NCI-H1048 (cell line): ENCODE data around the gene PDP2.

Experiments used
- DNase-seq: peaks from one replicate; lab custom pipeline; 2025; lab: John Stamatoyannopoulos, UW

The PDP2 gene, protein sequence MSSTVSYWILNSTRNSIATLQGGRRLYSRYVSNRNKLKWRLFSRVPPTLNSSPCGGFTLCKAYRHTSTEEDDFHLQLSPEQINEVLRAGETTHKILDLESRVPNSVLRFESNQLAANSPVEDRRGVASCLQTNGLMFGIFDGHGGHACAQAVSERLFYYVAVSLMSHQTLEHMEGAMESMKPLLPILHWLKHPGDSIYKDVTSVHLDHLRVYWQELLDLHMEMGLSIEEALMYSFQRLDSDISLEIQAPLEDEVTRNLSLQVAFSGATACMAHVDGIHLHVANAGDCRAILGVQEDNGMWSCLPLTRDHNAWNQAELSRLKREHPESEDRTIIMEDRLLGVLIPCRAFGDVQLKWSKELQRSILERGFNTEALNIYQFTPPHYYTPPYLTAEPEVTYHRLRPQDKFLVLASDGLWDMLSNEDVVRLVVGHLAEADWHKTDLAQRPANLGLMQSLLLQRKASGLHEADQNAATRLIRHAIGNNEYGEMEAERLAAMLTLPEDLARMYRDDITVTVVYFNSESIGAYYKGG

GRCh38 chr16:66880288-66881013 lies at the start of gene PDP2:
PDP2 (plus strand) TSS chr16:66880515; CDS start chr16:66884285, 3,770 bp downstream.
- peak; percentile 31 for DNase-seq

GRCh38 chr16:66832190-66832589 lies 48.1 kb upstream of the PDP2 start:
- no peak for DNase-seq

DNA sequence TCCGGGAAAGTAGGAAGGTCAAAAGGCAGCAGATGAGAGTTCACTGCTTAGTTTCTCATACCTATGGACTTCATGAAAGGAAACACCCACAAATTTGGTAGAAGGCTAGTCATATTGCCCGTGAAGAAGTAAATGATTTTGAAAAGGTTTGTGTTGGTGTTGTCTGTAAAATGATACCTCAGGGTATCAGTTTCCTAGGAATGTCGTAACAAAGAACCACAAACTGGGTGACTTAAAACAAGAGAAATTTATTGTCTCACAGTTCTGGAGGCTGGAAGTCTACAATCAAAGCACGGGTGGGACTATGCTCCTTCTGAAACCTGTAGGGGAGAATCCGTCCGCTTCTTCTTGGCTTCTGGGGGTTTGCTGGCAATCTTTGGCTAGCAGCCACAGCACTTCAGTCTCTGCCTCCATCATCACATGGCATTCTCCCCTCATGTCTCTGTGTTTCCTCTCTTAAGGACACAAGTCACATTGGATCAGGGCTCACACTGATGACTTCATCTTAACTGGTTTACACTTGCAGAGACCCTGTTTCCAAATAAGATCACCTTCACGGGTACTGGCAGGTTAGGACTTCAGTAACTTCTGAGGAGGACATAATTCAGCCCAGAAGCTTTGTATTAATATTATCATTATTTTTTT lies 47.5 kb upstream of the PDP2 start:
- no peak for DNase-seq

DNA sequence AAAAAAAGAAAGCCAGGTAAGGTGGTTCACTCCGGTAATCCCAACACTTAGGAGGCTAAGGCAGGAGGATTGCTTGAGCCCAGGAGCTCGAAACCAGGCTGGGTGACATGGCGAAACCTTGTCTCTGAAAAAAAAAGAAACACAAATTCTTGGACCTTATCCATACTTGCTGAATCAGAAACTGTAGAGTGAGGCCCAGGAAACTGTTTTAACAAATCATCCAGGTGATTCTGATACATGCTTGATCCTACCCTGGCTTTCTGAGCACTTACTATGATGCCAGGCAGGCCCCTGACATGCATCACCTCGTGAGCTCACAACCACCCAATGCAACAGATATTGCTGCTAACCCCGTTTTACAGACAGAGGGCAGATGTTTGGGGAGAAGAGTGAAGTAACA lies 45.6 kb upstream of the PDP2 start:
- DNase-seq: no peak

DNA sequence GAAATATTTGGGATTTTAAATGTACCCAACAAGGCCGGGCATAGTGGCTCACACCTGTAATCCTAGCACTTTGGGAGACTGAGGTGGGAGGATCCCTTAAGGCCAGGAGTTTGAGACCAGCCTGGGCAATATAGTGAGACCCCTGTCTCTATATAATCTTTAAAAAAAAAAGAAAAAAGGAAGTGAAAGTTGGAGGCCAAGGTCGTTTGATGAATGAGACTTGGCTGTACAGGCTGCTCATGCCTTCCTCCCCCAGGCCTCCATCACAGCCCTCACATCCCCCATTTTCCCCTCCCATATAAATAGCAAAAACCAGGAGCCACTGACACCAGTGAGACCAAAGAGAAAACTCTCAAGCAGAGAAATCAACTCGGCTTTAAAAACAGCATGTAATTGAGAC lies 39.4 kb upstream of the PDP2 start:
- DNase-seq: no peak

DNA sequence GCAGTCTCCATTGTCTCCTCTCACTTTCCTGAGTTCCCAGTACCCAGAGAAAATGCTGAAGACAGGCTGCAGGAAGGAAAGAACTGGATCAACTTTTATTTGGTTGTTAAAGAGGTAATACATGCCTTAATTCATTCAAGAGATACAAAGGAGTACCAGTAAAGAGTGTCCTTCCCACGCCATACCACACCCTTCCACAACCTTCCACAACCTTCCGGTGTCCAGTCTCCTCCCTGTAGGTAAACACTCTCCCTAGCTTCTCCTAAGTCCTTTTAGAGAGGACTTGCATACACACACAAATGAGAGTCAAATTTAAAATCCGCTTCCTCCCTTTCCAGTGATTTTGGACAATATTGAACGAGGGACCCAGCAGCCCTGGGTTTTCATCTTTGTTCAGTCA lies 38.9 kb upstream of the PDP2 start:
- DNase-seq: no peak

DNA sequence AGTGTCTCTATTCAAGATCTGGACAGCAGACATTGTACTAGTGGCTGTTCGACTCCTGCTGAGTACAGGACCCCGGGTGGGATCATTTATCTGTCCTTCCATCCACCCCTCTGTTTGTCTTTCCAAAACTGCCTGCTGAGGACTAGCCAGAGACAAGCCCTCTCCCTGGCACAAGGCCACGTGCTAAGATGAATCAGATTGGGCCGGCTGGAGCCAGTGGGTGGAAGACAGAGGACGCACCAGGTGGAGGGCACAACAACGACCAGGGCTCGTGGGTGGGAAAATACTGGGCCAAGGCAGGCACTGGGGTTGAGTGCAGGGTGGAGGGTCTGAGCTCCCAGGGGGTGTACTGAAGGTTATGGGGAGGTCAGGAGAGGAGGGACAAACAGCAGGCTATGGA lies 37.5 kb upstream of the PDP2 start:
- no peak for DNase-seq

- DNase-seq: no peak
These were observed 37.1 kb upstream of the PDP2 start for GRCh38 chr16:66843191-66843590.

- no peak for DNase-seq
These were observed 36.3 kb upstream of the PDP2 start for GRCh38 chr16:66844009-66844341.

- DNase-seq: no peak
These were observed 35.8 kb upstream of the PDP2 start, which contains the start of gene CA7 for GRCh38 chr16:66844342-66845079. CA7 (plus strand) TSS chr16:66844414; CDS start chr16:66844488, 74 bp downstream.

DNA sequence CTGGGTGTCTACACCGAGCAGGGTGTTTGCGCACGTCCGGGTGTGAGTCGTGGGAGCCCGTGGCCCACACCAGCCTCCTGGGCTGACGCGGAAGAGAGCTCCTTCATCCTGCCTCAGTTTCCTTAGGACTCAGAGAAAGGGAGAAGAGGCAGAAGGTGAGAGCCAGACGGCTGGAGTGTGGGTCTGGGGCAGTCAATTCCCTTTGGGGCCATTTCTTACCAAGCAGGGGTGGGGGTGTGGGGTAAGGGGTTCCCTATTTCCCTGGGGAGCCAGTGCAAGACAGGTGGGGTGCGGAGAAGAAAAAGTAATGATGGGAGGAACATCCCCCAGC lies 35.3 kb upstream of the PDP2 start:
- no peak for DNase-seq

DNA sequence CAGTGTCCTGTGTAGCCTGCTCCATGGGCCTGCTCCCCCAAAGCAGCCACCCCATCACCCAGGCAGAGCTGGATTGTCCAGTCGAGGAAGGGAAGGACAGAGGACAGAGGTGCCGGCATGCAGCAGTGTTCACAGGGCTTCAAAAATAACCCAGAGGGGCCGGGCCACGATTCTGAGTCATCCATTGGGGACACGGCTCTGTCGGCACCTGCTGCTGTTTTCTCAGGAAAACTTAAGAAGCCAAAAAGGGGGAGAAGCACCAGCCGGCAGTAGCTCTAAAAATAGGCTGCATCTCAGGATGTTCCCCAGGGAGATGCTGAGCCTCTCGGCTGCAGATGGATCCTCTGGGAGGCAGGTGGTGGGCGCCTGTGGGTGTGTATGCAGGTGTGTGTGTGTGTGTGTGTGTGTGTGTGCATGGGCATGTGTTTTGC lies 34.5 kb upstream of the PDP2 start:
- no peak for DNase-seq

DNA sequence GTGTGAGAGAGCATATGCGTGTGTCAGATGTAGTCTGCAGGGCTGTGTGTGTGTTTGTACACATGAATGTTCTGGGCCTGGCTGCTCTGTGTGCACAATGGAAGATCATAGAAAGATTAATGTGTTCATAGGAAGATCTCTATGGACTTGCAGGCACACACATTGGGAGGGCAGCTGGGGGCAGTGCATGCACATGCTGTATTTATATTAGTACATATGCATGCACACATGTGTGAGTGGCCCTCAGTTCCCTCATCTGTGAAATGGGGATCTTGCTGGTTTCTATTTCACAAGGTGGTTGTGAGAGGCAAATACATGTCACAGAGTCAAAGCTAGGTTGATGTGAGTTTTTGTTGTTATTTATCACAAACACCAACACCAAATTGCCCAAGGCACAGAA lies 34.0 kb upstream of the PDP2 start:
- DNase-seq: no peak

GRCh38 chr16:66846831-66847230 lies 33.5 kb upstream of the PDP2 start:
- no peak for DNase-seq

- no peak for DNase-seq
These were observed 32.7 kb upstream of the PDP2 start for GRCh38 chr16:66847533-66848067.

DNA sequence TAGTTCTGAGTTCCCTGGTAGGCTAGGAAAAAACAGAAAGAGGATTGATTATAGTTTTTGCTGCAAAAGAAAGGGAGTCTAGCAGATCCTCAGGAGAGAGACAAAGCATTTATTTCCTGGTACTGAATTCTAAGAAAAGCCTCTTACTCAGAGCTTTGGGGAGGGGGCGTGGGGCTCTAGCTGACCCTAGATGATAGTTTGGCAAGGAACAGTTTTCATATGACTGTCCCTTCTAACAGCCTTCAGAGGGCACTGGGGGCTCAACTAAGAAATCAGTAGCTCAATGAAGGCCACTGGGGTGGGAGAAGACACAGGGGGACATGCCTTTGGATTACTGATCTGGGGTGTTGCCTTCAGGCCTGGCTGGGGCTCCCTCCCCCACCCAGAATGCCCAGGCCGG lies 32.1 kb upstream of the PDP2 start:
- no peak for DNase-seq

- no peak for DNase-seq
These were observed 31.3 kb upstream of the PDP2 start for GRCh38 chr16:66849021-66849420.

- DNase-seq: no peak
These were observed 30.8 kb upstream of the PDP2 start for GRCh38 chr16:66849549-66849948.

- no peak for DNase-seq
These were observed 30.1 kb upstream of the PDP2 start for GRCh38 chr16:66850115-66850815.

DNA sequence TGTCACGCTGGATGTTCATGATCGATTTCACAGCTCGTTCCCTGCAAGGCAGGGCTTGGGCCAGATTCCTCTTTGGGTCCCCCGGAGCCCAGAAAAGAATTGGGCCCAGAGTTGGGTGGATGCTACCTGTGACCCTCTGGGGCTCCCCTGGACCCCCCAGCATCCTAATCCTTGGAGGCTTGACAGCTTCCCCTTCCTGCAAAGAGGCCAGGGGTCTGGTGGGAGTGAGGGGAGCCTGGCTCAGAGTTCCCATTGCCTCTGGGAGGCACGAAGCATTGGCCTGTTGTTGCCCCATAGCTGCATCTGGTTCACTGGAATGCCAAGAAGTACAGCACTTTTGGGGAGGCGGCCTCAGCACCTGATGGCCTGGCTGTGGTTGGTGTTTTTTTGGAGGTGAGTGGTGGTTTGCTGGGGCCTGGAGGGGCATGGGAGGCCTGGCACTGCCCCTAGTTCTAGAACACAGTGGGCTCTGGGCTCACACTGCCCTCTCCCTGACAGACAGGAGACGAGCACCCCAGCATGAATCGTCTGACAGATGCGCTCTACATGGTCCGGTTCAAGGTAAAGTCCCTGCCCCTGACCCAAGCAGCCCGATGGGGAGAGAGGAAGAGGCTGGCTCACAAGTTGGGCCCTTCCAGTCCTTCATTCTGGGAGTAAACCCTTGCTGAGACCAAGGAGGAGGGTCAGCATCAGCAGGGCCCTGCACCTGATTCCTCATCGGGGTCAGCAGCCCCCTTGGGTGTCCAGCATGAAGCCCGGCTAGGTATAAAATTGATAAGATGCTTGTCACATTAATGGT lies 28.9 kb upstream of the PDP2 start:
- DNase-seq: no peak
